Activated CD8-positive, alpha-beta T cell treated with anti-CD3 and anti-CD28 coated beads for 36 hours (primary cell): Measurements from ENCODE around the gene PCDH9. TPM values are rescaled to one million over a fixed set of nuclear protein-coding genes. Genes with fewer than 3 reads are reported as not detected.

Experiments
- ATAC-seq: fragments of 200-7000 bp; cut with Tn5 transposase; one replicate; pipeline ENCODE4 v1.10.0; 2021; ENCODE audit warnings: mild to moderate bottlenecking, moderate library complexity
- CTCF ChIA-PET: fragments of 350-600 bp; sonication (Branson Sonifier 250); formaldehyde crosslinking; loops from one replicate; lab custom pipeline; 2021; ENCODE audit warnings: antibody characterized with exemption; lab: Charles Lee
- POLR2A ChIA-PET: fragments of 350-600 bp; sonication (Branson Sonifier 250); formaldehyde crosslinking; loops from one replicate; lab custom pipeline; 2021; ENCODE audit warnings: antibody characterized with exemption; lab: Charles Lee
- DNase-seq: peaks from one replicate; pipeline ENCODE4 v3.0.0-alpha.2; 2020
- H3K27ac Mint-ChIP-seq: one replicate; pipeline ENCODE4 v1.8.0; 2021; ENCODE audit warnings: mild to moderate bottlenecking, mixed read lengths
- H3K27me3 Mint-ChIP-seq: one replicate; pipeline ENCODE4 v1.8.0; 2021; ENCODE audit warnings: mixed read lengths
- H3K36me3 Mint-ChIP-seq: one replicate; pipeline ENCODE4 v1.8.0; 2021; ENCODE audit warnings: low read depth, mixed read lengths
- H3K4me1 Mint-ChIP-seq: one replicate; pipeline ENCODE4 v1.8.0; 2021; ENCODE audit warnings: low read depth, mixed read lengths
- H3K4me3 Mint-ChIP-seq: one replicate; pipeline ENCODE4 v1.8.0; 2021; ENCODE audit warnings: mild to moderate bottlenecking, moderate library complexity, mixed read lengths
- H3K9me3 Mint-ChIP-seq: one replicate; pipeline ENCODE4 v1.8.0; 2021; ENCODE audit warnings: mixed read lengths
- intact Hi-C: fragments of 100-400 bp; cut with micrococcal nuclease; formaldehyde crosslinking; loops from one replicate; pipeline ENCODE4 v1.10.0; 2022
- total RNA-seq, 2 experiments: library from RNA; stranded (reverse); gene quantifications; one replicate each; pipeline ENCODE4 v1.2.3, GENCODE V29; 2021
- TF ChIP-seq, protein P1 (sequence below): fragments of 200-600 bp; IDR thresholded peaks from one replicate; pipeline ENCODE4 v1.8.0; 2022; ENCODE audit warnings: antibody characterized with exemption, mild to moderate bottlenecking

Gene PCDH9
- total RNA-seq, 2 experiments from 2014 or later, result 0.04 to 0.14 TPM

DNA sequence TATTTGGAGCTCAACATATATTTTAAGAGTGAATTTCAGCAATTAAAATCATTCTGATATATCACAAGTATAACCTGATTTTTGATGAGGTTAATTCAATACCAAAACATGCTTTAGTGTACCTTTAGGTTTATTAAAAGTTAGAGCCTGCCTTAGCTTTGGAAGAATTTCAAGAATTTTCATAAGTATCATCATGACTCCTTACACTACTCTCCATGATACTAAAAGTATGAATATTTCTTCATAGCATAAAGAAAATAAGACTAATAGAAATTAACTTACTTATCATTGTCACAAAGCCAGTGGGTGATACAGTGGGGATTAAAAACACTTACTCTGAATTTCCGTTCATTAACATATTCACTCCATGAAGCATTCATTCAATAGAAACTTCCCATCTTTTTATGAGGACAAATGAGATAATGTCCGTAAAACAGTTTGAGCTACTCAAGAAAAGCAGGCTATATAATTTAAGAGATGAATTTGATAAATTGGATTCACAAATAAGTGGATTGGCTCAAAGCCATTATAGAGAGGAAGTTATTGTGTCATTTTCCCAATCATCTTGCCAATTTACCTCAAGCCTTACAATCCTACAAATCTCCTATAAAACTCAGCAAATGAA is 214.0 kb downstream of the PCDH9 start:
- Mint-ChIP-seq H3K27ac (no peak overlapping the region), H3K36me3 (no peaks in the 10 kb centered on the region), H3K9me3 (peaks cover 4% of the 10 kb centered on the region), H3K4me1 (no peaks in the 10 kb centered on the region), H3K4me3 (no peak overlapping the region), H3K27me3 (no peaks in the 10 kb centered on the region)
- ATAC-seq (no peak), DNase-seq (no peak)
- TF ChIP-seq, protein P1, sequence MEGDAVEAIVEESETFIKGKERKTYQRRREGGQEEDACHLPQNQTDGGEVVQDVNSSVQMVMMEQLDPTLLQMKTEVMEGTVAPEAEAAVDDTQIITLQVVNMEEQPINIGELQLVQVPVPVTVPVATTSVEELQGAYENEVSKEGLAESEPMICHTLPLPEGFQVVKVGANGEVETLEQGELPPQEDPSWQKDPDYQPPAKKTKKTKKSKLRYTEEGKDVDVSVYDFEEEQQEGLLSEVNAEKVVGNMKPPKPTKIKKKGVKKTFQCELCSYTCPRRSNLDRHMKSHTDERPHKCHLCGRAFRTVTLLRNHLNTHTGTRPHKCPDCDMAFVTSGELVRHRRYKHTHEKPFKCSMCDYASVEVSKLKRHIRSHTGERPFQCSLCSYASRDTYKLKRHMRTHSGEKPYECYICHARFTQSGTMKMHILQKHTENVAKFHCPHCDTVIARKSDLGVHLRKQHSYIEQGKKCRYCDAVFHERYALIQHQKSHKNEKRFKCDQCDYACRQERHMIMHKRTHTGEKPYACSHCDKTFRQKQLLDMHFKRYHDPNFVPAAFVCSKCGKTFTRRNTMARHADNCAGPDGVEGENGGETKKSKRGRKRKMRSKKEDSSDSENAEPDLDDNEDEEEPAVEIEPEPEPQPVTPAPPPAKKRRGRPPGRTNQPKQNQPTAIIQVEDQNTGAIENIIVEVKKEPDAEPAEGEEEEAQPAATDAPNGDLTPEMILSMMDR, result no peak
- POLR2A ChIA-PET, result no interaction called here
- intact Hi-C loops, result no loop called here
- CTCF ChIA-PET, result interaction anchor here (0.6 kb wide), 2 partner anchors 10 to 189 kb away, joined by 3 read pairs; no protein-coding TSS in a partner anchor

- intact Hi-C loops, result no loop called here
- ChIA-PET POLR2A (no interaction called here), CTCF (no interaction called here)
- no peak for ATAC-seq
- no peak overlapping the region for H3K4me3 Mint-ChIP-seq
- TF ChIP-seq, protein P1, result no peak
- no peaks in the 10 kb centered on the region for H3K27me3 Mint-ChIP-seq
- no peak overlapping the region for H3K27ac Mint-ChIP-seq
- DNase-seq, result no peak
- no peaks in the 10 kb centered on the region for H3K4me1 Mint-ChIP-seq
- H3K9me3 Mint-ChIP-seq, result peaks cover 4% of the 10 kb centered on the region
- no peaks in the 10 kb centered on the region for H3K36me3 Mint-ChIP-seq
These were observed 215.7 kb downstream of the PCDH9 start for GRCh38 chr13:67014399-67014798.

GRCh38 chr13:67013709-67014108 is 216.4 kb downstream of the PCDH9 start:
- Mint-ChIP-seq H3K4me3 (no peak overlapping the region), H3K9me3 (peaks cover 2% of the 10 kb centered on the region), H3K27ac (no peak overlapping the region), H3K36me3 (no peaks in the 10 kb centered on the region), H3K4me1 (no peaks in the 10 kb centered on the region), H3K27me3 (no peaks in the 10 kb centered on the region)
- POLR2A ChIA-PET, result no interaction called here
- DNase-seq (no peak), ATAC-seq (no peak)
- CTCF ChIA-PET, result no interaction called here
- intact Hi-C loops, result no loop called here
- TF ChIP-seq, protein P1, result no peak

DNA sequence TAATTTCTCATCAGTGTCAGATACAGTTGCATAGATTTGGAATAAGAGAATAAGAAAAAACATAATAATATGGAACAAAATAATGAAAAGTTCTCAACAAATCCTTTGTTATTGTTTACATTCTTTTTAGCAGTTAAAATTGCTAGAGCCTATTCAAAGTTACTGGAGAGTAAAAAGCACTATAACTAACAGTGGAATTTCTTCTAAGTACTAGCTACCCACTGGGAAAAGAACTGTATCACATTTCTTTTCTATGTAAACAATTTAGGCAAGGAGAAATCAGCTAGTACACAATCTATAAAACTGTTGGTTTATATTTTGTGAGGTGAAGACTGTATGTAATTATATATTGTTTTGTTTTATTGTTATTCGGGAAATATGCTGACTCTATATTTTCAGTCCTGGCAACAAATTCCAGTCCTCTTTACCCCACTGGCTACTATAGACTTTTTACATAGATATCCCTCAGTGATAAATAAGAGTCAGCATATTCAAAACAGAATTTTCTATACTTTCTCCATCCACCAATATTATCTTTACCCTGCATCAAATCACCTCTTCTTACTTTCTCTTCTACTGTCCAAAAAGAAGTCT is 222.0 kb downstream of the PCDH9 start:
- Mint-ChIP-seq H3K4me1 (no peaks in the 10 kb centered on the region), H3K9me3 (peaks cover 2% of the 10 kb centered on the region), H3K4me3 (no peak overlapping the region), H3K27me3 (no peaks in the 10 kb centered on the region), H3K27ac (no peak overlapping the region), H3K36me3 (no peaks in the 10 kb centered on the region)
- CTCF ChIA-PET, result no interaction called here
- TF ChIP-seq, protein P1, result no peak
- ATAC-seq (no peak), DNase-seq (no peak)
- POLR2A ChIA-PET, result no interaction called here
- intact Hi-C loops, result no loop called here

GRCh38 chr13:67004511-67004910 is 225.6 kb downstream of the PCDH9 start:
- no peak for ATAC-seq
- Mint-ChIP-seq H3K27me3 (no peaks in the 10 kb centered on the region), H3K4me3 (no peak overlapping the region), H3K9me3 (peaks cover 2% of the 10 kb centered on the region), H3K4me1 (no peaks in the 10 kb centered on the region), H3K36me3 (no peaks in the 10 kb centered on the region), H3K27ac (no peak overlapping the region)
- ChIA-PET POLR2A (no interaction called here), CTCF (no interaction called here)
- TF ChIP-seq, protein P1, result no peak
- DNase-seq, result no peak
- intact Hi-C loops, result no loop called here
